H1 (cell line): ENCODE data around the gene SERPINF2. TPM values are rescaled to one million over a fixed set of nuclear protein-coding genes. Genes with fewer than 3 reads are reported as not detected.

Experiments used
- CTCF ChIA-PET: fragments of 300-600 bp; sonication (Branson Sonifier 250); formaldehyde crosslinking; loops from one replicate; lab custom pipeline; 2021; ENCODE audit not compliant: partially characterized antibody; lab: Charles Lee
- POLR2A ChIA-PET: fragments of 300-600 bp; sonication (Branson Sonifier 250); formaldehyde crosslinking; loops from one replicate; lab custom pipeline; 2021; ENCODE audit warnings: inconsistent platforms; ENCODE audit not compliant: partially characterized antibody; lab: Charles Lee
- DNase-seq, 2 experiments: peaks; one replicate each; pipeline versions ENCODE4 v3.0.0 to v3.0.0-alpha.2; 2010 to 2022; ENCODE audit warnings: low spot score in 2 of 2, low read depth in 1 of 2, mixed read lengths in 1 of 2
- FAIRE-seq: peaks from 2 replicates; lab custom pipeline; 2011; peaks lifted over from hg19 to GRCh38; lab: Jason Lieb, UNC
- H2AFZ ChIP-seq: 2 replicates; pipeline ENCODE4 v1.8.1; 2012; ENCODE audit warnings: low read length, inconsistent platforms
- H2AK5ac ChIP-seq: 2 replicates; pipeline ENCODE4 v1.6.1; 2013; ENCODE audit warnings: low read depth, low read length
- H2BK120ac ChIP-seq: replicated peaks from 2 replicates; pipeline ENCODE3; 2013; ENCODE audit warnings: low read depth, low read length, inconsistent platforms
- H2BK12ac ChIP-seq: 2 replicates; pipeline ENCODE4 v1.6.1; 2013; ENCODE audit warnings: low read depth, low read length
- H2BK15ac ChIP-seq: 2 replicates; pipeline ENCODE4 v1.6.1; 2013; ENCODE audit warnings: low read length
- H2BK20ac ChIP-seq: 2 replicates; pipeline ENCODE4 v1.6.1; 2013; ENCODE audit warnings: low read length
- H2BK5ac ChIP-seq: 2 replicates; pipeline ENCODE4 v1.6.1; 2013; ENCODE audit warnings: low read depth, low read length
- H3K14ac ChIP-seq: 2 replicates; pipeline ENCODE4 v1.6.1; 2013; ENCODE audit warnings: inconsistent platforms; ENCODE audit not compliant: insufficient read length
- H3K18ac ChIP-seq: 2 replicates; pipeline ENCODE4 v1.6.1; 2013; ENCODE audit warnings: low read length; ENCODE audit errors: extremely low read depth
- H3K23ac ChIP-seq: 2 replicates; pipeline ENCODE4 v1.6.1; 2013; ENCODE audit warnings: inconsistent platforms; ENCODE audit not compliant: insufficient read length
- H3K23me2 ChIP-seq: 2 replicates; pipeline ENCODE4 v1.6.1; 2013; ENCODE audit warnings: low read depth, low read length
- H3K27ac ChIP-seq: 2 replicates; pipeline ENCODE4 v1.6.1; 2011; ENCODE audit warnings: low read depth, low read length, inconsistent platforms
- H3K27me3 ChIP-seq, 4 experiments: replicated peaks in 1 of 4; 1 replicate in 1 of 4; 2 replicates in 3 of 4; pipeline versions ENCODE4 v1.6.1 to v1.8.1; 2011 to 2013; ENCODE audit warnings: low read length in 3 of 4, mild to moderate bottlenecking in 3 of 4, inconsistent platforms in 2 of 4, mixed read lengths in 2 of 4, moderate library complexity in 1 of 4; ENCODE audit not compliant: control insufficient read depth in 3 of 4, insufficient read depth in 3 of 4; ENCODE audit errors: extremely low read depth in 1 of 4
- H3K36me3 ChIP-seq, 4 experiments: 2 replicates each; pipeline versions ENCODE4 v1.6.1 to v1.8.1; 2011 to 2013; ENCODE audit warnings: mild to moderate bottlenecking in 4 of 4, low read length in 3 of 4, moderate library complexity in 2 of 4, control low read depth in 1 of 4, inconsistent platforms in 1 of 4; ENCODE audit not compliant: insufficient read depth in 4 of 4, control insufficient read depth in 2 of 4
- H3K4ac ChIP-seq: replicated peaks from 2 replicates; pipeline ENCODE3; 2013; ENCODE audit warnings: low read length, low read depth, mixed read lengths, inconsistent platforms; ENCODE audit not compliant: insufficient read length
- H3K4me1 ChIP-seq, 4 experiments: replicated peaks in 1 of 4; 1 replicate in 1 of 4; 2 replicates in 3 of 4; pipeline versions ENCODE4 v1.6.1 to v1.8.1; 2011 to 2013; ENCODE audit warnings: low read length in 3 of 4, inconsistent platforms in 2 of 4, mixed read lengths in 1 of 4; ENCODE audit not compliant: insufficient read depth in 4 of 4, control insufficient read depth in 3 of 4
- H3K4me2 ChIP-seq, 2 experiments: 2 replicates each; pipeline versions ENCODE4 v1.6.1 to v1.8.1; 2011 to 2013; ENCODE audit warnings: low read depth in 2 of 2, low read length in 2 of 2, control low read depth in 1 of 2, inconsistent platforms in 1 of 2, mild to moderate bottlenecking in 1 of 2; ENCODE audit not compliant: insufficient read depth in 1 of 2
- H3K4me3 ChIP-seq, 4 experiments: fragments of 200-600, 300-600 bp in 1 of 4; sonication (generic), shearing (Covaris generic), sonication (Bioruptor Twin) in 1 of 4; 2 replicates each; pipeline versions ENCODE4 v1.5.1 to v1.8.1; 2011 to 2016; ENCODE audit warnings: low read length in 4 of 4, low read depth in 3 of 4, control low read depth in 2 of 4, inconsistent platforms in 2 of 4, mild to moderate bottlenecking in 2 of 4, mixed read lengths in 1 of 4, moderate library complexity in 1 of 4; ENCODE audit not compliant: insufficient read depth in 2 of 4; ENCODE audit errors: extremely low read depth in 1 of 4
- H3K56ac ChIP-seq: replicated peaks from 2 replicates; pipeline ENCODE3; 2013; ENCODE audit warnings: low read depth, mild to moderate bottlenecking, mixed read lengths, low read length, inconsistent platforms; ENCODE audit not compliant: insufficient read length
- H3K79me1 ChIP-seq: 2 replicates; pipeline ENCODE4 v1.6.1; 2013; ENCODE audit warnings: low read depth, low read length, control low read depth
- H3K79me2 ChIP-seq, 2 experiments: 2 replicates each; pipeline versions ENCODE4 v1.6.1 to v1.8.1; 2012 to 2013; ENCODE audit warnings: low read length in 2 of 2, mild to moderate bottlenecking in 2 of 2, inconsistent platforms in 1 of 2; ENCODE audit not compliant: insufficient read depth in 2 of 2, control insufficient read depth in 1 of 2
- H3K9ac ChIP-seq, 4 experiments: replicated peaks in 1 of 4; 1 replicate in 1 of 4; 2 replicates in 3 of 4; pipeline versions ENCODE4 v1.6.1 to v1.8.1; 2011 to 2013; ENCODE audit warnings: low read depth in 3 of 4, low read length in 3 of 4, control low read depth in 2 of 4, mild to moderate bottlenecking in 2 of 4, moderate library complexity in 2 of 4, inconsistent platforms in 1 of 4; ENCODE audit errors: extremely low read depth in 1 of 4
- H3K9me3 ChIP-seq, 2 experiments: 2 replicates each; pipeline versions ENCODE4 v1.6.1 to v1.8.1; 2012 to 2013; ENCODE audit warnings: mild to moderate bottlenecking in 2 of 2, moderate library complexity in 2 of 2, control low read depth in 1 of 2, inconsistent platforms in 1 of 2, low read depth in 1 of 2, low read length in 1 of 2, mixed read lengths in 1 of 2; ENCODE audit not compliant: insufficient read depth in 2 of 2
- H4K20me1 ChIP-seq, 2 experiments: replicated peaks in 1 of 2; 2 replicates each; pipeline versions ENCODE3 to v1.8.1; 2011 to 2013; ENCODE audit warnings: inconsistent platforms in 2 of 2, low read length in 2 of 2, mild to moderate bottlenecking in 1 of 2; ENCODE audit not compliant: insufficient read depth in 2 of 2, control insufficient read depth in 1 of 2
- H4K5ac ChIP-seq: 2 replicates; pipeline ENCODE4 v1.6.1; 2013; ENCODE audit warnings: low read length, low read depth, mixed read lengths, inconsistent platforms; ENCODE audit not compliant: insufficient read length
- H4K8ac ChIP-seq: 2 replicates; pipeline ENCODE4 v1.8.0; 2013; ENCODE audit warnings: mild to moderate bottlenecking, moderate library complexity, low read length, inconsistent platforms; ENCODE audit not compliant: insufficient read depth; ENCODE audit errors: extremely low read depth
- H4K91ac ChIP-seq: replicated peaks from 2 replicates; pipeline ENCODE3; 2013; ENCODE audit warnings: low read length, mixed read lengths, inconsistent platforms; ENCODE audit not compliant: insufficient read length
- NRF1 ChIP-seq: IDR thresholded peaks from 2 replicates; pipeline ENCODE4 v1.6.1; 2011; ENCODE audit warnings: mild to moderate bottlenecking, low read depth, low read length, improper control_type of control experiment
- SIN3A ChIP-seq, 2 experiments: IDR thresholded peaks in 1 of 2; conservative IDR thresholded peaks in 1 of 2; 2 replicates each; pipeline ENCODE4 v1.6.1; 2011 to 2012; ENCODE audit warnings: low read length in 2 of 2, improper control_type of control experiment in 1 of 2, low read depth in 1 of 2, mild to moderate bottlenecking in 1 of 2
- WGBS, 2 experiments: shearing (Covaris generic) in 1 of 2; methylation state at CpG; one replicate each; pipeline versions ENCODE4 v1.1.6 to v1.1.7; 2013 to 2015; ENCODE audit warnings: low lambda C conversion rate in 2 of 2, mixed read lengths in 2 of 2, inconsistent platforms in 1 of 2, low coverage in 1 of 2, missing lambda C conversion rate in 1 of 2; ENCODE audit not compliant: insufficient replicate concordance in 2 of 2, insufficient coverage in 1 of 2, insufficient read length in 1 of 2; ENCODE audit errors: extremely low coverage in 1 of 2, missing lambda C conversion rate in 1 of 2; 5-methylcytosine and 5-hydroxymethylcytosine counted together
- polyA plus RNA-seq, 7 experiments: library from polyadenylated mRNA; depleted of rRNA in 3 of 7; stranded (reverse) in 5 of 7; unstranded in 2 of 7; fragments of >200 nt in 5 of 7; fragments of 200-250 nt in 2 of 7; gene quantifications; 1 replicate in 5 of 7; 2 replicates in 1 of 7; 4 replicates in 1 of 7; pipeline versions ENCODE4 v1.2.1 to v1.2.3, GENCODE V29; 2011 to 2013; ENCODE audit warnings: missing spikeins in 2 of 7, mixed read lengths in 2 of 7
- total RNA-seq: library from RNA; stranded (reverse); fragmentation: NEBNext Ultra II Directional; extraction: Animal tissue kit (Norgen Biotek cat#: 25700); gene quantifications from 2 replicates; pipeline ENCODE4 v1.2.1, GENCODE V29; 2021

SERPINF2 gene
- total and polyA plus RNA-seq, 2 of the 8 experiments (the other 6 are each of a cell fraction or from before 2014, with no cell fraction given) = 1.8 to 3.2 TPM

- Histone ChIP-seq H3K79me2 (no peaks in the 10 kb centered on the region), H3K18ac (no peak overlapping the region), H4K5ac (no peak overlapping the region), H3K4me1 (no peaks in the 10 kb centered on the region), H4K8ac (no peak overlapping the region), H4K91ac (no peak overlapping the region), H3K27me3 (no peaks in the 10 kb centered on the region), H3K56ac (no peak overlapping the region), H3K9me3 (no peaks in the 10 kb centered on the region), H3K36me3 (peaks cover 10 to 38% (median 19%) of the 10 kb centered on the region in 4 experiments; a peak in 7 of 8 replicates), H3K23me2 (no peaks in the 10 kb centered on the region), H3K79me1 (no peaks in the 10 kb centered on the region), H3K4ac (no peak overlapping the region), H3K27ac (no peak overlapping the region), H2BK20ac (no peak overlapping the region), H3K14ac (no peak overlapping the region), H2AFZ (no peak overlapping the region), H3K4me2 (no peak overlapping the region), H2BK15ac (no peak overlapping the region), H2BK120ac (no peak overlapping the region), H2BK12ac (no peak overlapping the region), H3K23ac (no peak overlapping the region), H4K20me1 (peaks cover 2 to 3% of the 10 kb centered on the region in 2 experiments), H3K9ac (no peak overlapping the region), H2AK5ac (no peak overlapping the region), H3K4me3 (no peak overlapping the region), H2BK5ac (no peak overlapping the region)
- FAIRE-seq = no peak
- ChIA-PET POLR2A (interaction anchor here (1.2 kb wide), 2 partner anchors 15 to 65 kb away, joined by 3 read pairs; no protein-coding TSS in a partner anchor), CTCF (interaction anchor here (0.9 to 1.3 kb wide), 2 partner anchors 63 to 65 kb away, joined by 3 to 6 read pairs; partner anchors contain the start of gene WDR81)
- no peak for DNase-seq
- 93% methylated on average over 7 of the region's 7 CpGs; no CpG with 5 or more reads in 1 of the 2 experiments for WGBS, 2 experiments
- TF ChIP-seq SIN3A (conservative IDR thresholded peaks at IDR 0.05 in 1 of 2, IDR thresholded peaks at IDR 0.05 in 1 of 2; ENCODE audit: low read depth in 1 of 2, low read length in 2 of 2) (no peak), NRF1 (no peak)
These were observed 44.0 kb downstream of the SERPINF2 start for GRCh38 chr17:1786708-1787107.
